ENCODE data around the gene PGA4. TPM values are rescaled to one million over a fixed set of nuclear protein-coding genes. Genes with fewer than 3 reads are reported as not detected.

The PGA4 gene
- total RNA-seq, 1 donor from 2014 or later, result not detected

GRCh38 chr11:61264795-61265194 is 42.6 kb downstream of the PGA4 start:
- intact Hi-C loops (cut with micrococcal nuclease), result no loop called here
- DNase-seq (ENCODE audit: low spot score), result no peak
- Mint-ChIP-seq H3K36me3 (ENCODE audit: low read depth) (no peaks in the 10 kb centered on the region), H3K9me3 (no peaks in the 10 kb centered on the region), H3K4me1 (ENCODE audit: low read depth) (no peaks in the 10 kb centered on the region), H3K27ac (no peak overlapping the region), H3K4me3 (ENCODE audit: low read depth) (no peak overlapping the region), H3K27me3 (ENCODE audit: low read depth) (no peaks in the 10 kb centered on the region)

DNA sequence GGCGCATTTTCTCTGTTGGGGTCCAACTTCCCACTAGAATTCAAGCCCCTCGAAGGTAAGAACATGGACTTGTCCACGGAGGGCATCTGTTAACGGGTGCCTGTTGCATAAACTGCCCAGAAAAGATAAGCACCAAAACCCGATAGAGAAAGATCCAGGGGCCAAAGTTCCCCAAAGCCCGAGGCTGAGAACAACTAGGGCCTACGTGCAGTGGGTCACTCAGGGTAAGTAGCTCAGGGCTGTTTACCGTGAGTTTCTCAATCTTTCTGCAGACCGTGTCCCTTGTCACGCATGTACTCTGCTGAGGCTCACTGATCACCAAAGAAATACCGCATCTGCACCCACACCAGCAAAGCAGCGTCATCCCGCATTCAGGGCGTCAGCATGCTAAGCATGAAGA is 43.2 kb downstream of the PGA4 start:
- DNase-seq (ENCODE audit: low spot score), result no peak
- H3K27ac Mint-ChIP-seq, result no peak overlapping the region
- H3K4me3 Mint-ChIP-seq (ENCODE audit: low read depth), result no peak overlapping the region
- no peaks in the 10 kb centered on the region for H3K36me3 Mint-ChIP-seq (ENCODE audit: low read depth)
- intact Hi-C loops (cut with micrococcal nuclease), result no loop called here
- H3K4me1 Mint-ChIP-seq (ENCODE audit: low read depth), result no peaks in the 10 kb centered on the region
- no peaks in the 10 kb centered on the region for H3K27me3 Mint-ChIP-seq (ENCODE audit: low read depth)
- no peaks in the 10 kb centered on the region for H3K9me3 Mint-ChIP-seq

GRCh38 chr11:61266602-61267001 is 44.5 kb downstream of the PGA4 start:
- no peak overlapping the region for H3K27ac Mint-ChIP-seq
- H3K9me3 Mint-ChIP-seq, result no peaks in the 10 kb centered on the region
- H3K4me3 Mint-ChIP-seq (ENCODE audit: low read depth), result no peak overlapping the region
- H3K27me3 Mint-ChIP-seq (ENCODE audit: low read depth), result no peaks in the 10 kb centered on the region
- H3K4me1 Mint-ChIP-seq (ENCODE audit: low read depth), result no peaks in the 10 kb centered on the region
- H3K36me3 Mint-ChIP-seq (ENCODE audit: low read depth), result no peaks in the 10 kb centered on the region
- intact Hi-C loops (cut with micrococcal nuclease), result no loop called here
- DNase-seq (ENCODE audit: low spot score), result no peak

DNA sequence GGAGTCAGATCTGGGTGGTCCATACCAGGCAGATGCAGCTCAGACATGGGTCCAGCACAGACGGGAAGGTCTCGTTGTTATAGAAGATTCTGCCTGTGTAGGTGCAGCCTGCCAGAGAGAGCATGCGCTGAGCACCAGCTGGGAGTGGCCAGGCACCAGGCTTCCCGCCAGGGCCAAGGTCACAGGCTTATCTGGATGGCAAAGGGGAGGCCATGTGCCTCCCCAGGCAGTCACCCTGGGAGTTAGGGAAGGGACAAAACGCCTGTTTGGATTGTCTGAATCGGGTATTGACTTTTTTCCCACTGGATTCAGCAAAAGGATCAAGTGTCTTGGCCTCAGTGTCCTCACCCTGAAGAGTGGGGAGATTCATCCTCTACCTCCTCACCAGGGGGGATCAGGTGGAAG is 45.3 kb downstream of the PGA4 start:
- intact Hi-C loops (cut with micrococcal nuclease), result no loop called here
- H3K36me3 Mint-ChIP-seq (ENCODE audit: low read depth), result no peaks in the 10 kb centered on the region
- H3K4me3 Mint-ChIP-seq (ENCODE audit: low read depth), result no peak overlapping the region
- H3K9me3 Mint-ChIP-seq, result no peaks in the 10 kb centered on the region
- no peaks in the 10 kb centered on the region for H3K4me1 Mint-ChIP-seq (ENCODE audit: low read depth)
- no peak overlapping the region for H3K27ac Mint-ChIP-seq
- DNase-seq (ENCODE audit: low spot score), result no peak
- H3K27me3 Mint-ChIP-seq (ENCODE audit: low read depth), result no peaks in the 10 kb centered on the region

- H3K36me3 Mint-ChIP-seq (ENCODE audit: low read depth), result no peaks in the 10 kb centered on the region
- no peaks in the 10 kb centered on the region for H3K4me1 Mint-ChIP-seq (ENCODE audit: low read depth)
- intact Hi-C loops (cut with micrococcal nuclease), result no loop called here
- H3K9me3 Mint-ChIP-seq, result no peaks in the 10 kb centered on the region
- H3K4me3 Mint-ChIP-seq (ENCODE audit: low read depth), result no peak overlapping the region
- DNase-seq (ENCODE audit: low spot score), result no peak
- H3K27ac Mint-ChIP-seq, result no peak overlapping the region
- no peaks in the 10 kb centered on the region for H3K27me3 Mint-ChIP-seq (ENCODE audit: low read depth)
Measured at GRCh38 chr11:61268588-61269250, 46.6 kb downstream of the PGA4 start.

DNA sequence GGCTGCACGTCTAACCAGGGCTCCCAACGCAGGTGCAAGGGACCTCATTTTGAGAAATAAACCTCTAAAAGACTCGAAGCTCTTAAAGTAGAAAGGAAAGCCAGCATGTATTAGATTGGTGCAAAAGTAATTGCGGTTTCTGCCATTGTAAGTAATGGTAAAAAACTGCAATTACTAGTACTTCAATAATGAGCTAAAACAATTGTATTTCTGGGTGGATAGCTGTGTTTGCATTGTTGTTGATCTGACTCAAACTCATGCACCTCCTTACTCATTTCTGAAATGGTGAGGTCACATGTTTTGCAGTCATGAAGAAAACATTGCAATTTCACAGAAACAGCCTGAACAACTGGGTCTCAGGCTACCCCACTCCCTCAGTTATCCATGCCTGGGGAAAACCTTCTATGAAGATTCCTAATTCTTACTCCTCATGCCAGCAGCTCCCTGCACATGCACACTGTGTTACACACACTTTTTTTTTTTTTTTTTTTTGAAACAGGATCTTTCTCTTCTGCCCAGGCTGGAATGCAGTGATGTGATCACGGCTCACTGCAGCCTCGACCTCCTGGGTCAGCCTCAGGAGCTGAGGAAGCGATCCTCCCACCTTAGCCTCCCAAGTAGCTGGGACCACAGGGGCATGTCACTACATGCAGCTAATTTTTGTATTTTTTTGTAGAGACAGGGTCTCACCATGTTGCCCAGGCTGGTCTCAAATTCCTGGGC is 48.4 kb downstream of the PGA4 start:
- Mint-ChIP-seq H3K4me1 (ENCODE audit: low read depth) (no peaks in the 10 kb centered on the region), H3K27ac (no peak overlapping the region), H3K4me3 (ENCODE audit: low read depth) (no peak overlapping the region), H3K36me3 (ENCODE audit: low read depth) (no peaks in the 10 kb centered on the region), H3K9me3 (no peaks in the 10 kb centered on the region), H3K27me3 (ENCODE audit: low read depth) (no peaks in the 10 kb centered on the region)
- intact Hi-C loops (cut with micrococcal nuclease), result no loop called here
- no peak for DNase-seq (ENCODE audit: low spot score)

- Mint-ChIP-seq H3K27ac (no peak overlapping the region), H3K36me3 (ENCODE audit: low read depth) (no peaks in the 10 kb centered on the region), H3K27me3 (ENCODE audit: low read depth) (no peaks in the 10 kb centered on the region), H3K9me3 (no peaks in the 10 kb centered on the region), H3K4me3 (ENCODE audit: low read depth) (no peak overlapping the region), H3K4me1 (ENCODE audit: low read depth) (no peaks in the 10 kb centered on the region)
- DNase-seq (ENCODE audit: low spot score), result no peak
- intact Hi-C loops (cut with micrococcal nuclease), result no loop called here
Measured at GRCh38 chr11:61272731-61273130, 50.6 kb downstream of the PGA4 start.

GRCh38 chr11:61273178-61274078 is 51.3 kb downstream of the PGA4 start:
- no peak overlapping the region for H3K27ac Mint-ChIP-seq
- H3K4me1 Mint-ChIP-seq (ENCODE audit: low read depth), result no peaks in the 10 kb centered on the region
- H3K27me3 Mint-ChIP-seq (ENCODE audit: low read depth), result no peaks in the 10 kb centered on the region
- no peak for DNase-seq (ENCODE audit: low spot score)
- no peaks in the 10 kb centered on the region for H3K36me3 Mint-ChIP-seq (ENCODE audit: low read depth)
- intact Hi-C loops (cut with micrococcal nuclease), result no loop called here
- H3K4me3 Mint-ChIP-seq (ENCODE audit: low read depth), result no peak overlapping the region
- no peaks in the 10 kb centered on the region for H3K9me3 Mint-ChIP-seq

DNA sequence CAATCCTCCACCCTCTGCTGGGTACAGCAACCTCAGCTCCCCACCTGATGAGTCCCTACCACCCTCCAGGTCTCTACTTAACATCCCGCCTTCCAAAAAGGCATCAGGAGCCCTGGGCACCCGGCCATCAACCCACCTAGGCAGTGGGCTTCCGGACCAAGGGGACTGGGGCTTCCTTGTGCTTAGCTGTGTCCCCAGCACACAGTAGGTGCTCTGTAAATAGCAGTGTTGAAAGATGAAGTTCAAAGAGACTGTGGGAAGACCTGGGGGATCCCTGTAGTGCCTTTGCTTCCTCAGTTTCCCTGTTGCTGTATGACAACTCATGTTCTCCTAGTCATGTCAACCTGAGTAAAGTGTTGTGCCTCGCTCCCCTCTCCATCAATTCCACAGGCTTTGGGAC is 51.9 kb downstream of the PGA4 start:
- no peak for DNase-seq (ENCODE audit: low spot score)
- intact Hi-C loops (cut with micrococcal nuclease), result no loop called here
- Mint-ChIP-seq H3K36me3 (ENCODE audit: low read depth) (no peaks in the 10 kb centered on the region), H3K9me3 (no peaks in the 10 kb centered on the region), H3K27me3 (ENCODE audit: low read depth) (no peaks in the 10 kb centered on the region), H3K4me3 (ENCODE audit: low read depth) (no peak overlapping the region), H3K4me1 (ENCODE audit: low read depth) (no peaks in the 10 kb centered on the region), H3K27ac (no peak overlapping the region)

GRCh38 chr11:61275191-61275590 is 53.0 kb downstream of the PGA4 start:
- Mint-ChIP-seq H3K27ac (no peak overlapping the region), H3K36me3 (ENCODE audit: low read depth) (no peaks in the 10 kb centered on the region), H3K4me3 (ENCODE audit: low read depth) (no peak overlapping the region), H3K4me1 (ENCODE audit: low read depth) (no peaks in the 10 kb centered on the region), H3K9me3 (no peaks in the 10 kb centered on the region), H3K27me3 (ENCODE audit: low read depth) (no peaks in the 10 kb centered on the region)
- intact Hi-C loops (cut with micrococcal nuclease), result no loop called here
- no peak for DNase-seq (ENCODE audit: low spot score)

- intact Hi-C loops (cut with micrococcal nuclease), result no loop called here
- no peak for DNase-seq (ENCODE audit: low spot score)
- no peaks in the 10 kb centered on the region for H3K9me3 Mint-ChIP-seq
- no peaks in the 10 kb centered on the region for H3K36me3 Mint-ChIP-seq (ENCODE audit: low read depth)
- no peaks in the 10 kb centered on the region for H3K27me3 Mint-ChIP-seq (ENCODE audit: low read depth)
- no peak overlapping the region for H3K27ac Mint-ChIP-seq
- H3K4me3 Mint-ChIP-seq (ENCODE audit: low read depth), result no peak overlapping the region
- no peaks in the 10 kb centered on the region for H3K4me1 Mint-ChIP-seq (ENCODE audit: low read depth)
Measured at GRCh38 chr11:61277186-61278000, 55.2 kb downstream of the PGA4 start.

GRCh38 chr11:61278001-61278470 is 55.9 kb downstream of the PGA4 start:
- Mint-ChIP-seq H3K27ac (no peak overlapping the region), H3K36me3 (ENCODE audit: low read depth) (no peaks in the 10 kb centered on the region), H3K4me3 (ENCODE audit: low read depth) (no peak overlapping the region), H3K9me3 (no peaks in the 10 kb centered on the region), H3K4me1 (ENCODE audit: low read depth) (no peaks in the 10 kb centered on the region), H3K27me3 (ENCODE audit: low read depth) (no peaks in the 10 kb centered on the region)
- DNase-seq (ENCODE audit: low spot score), result no peak
- intact Hi-C loops (cut with micrococcal nuclease), result no loop called here

All from activated T-helper 2 cell treated with anti-CD3 and anti-CD28 coated beads, Interferon-gamma antibody, Interleukin-2, Interleukin-4, amounts not matched to agents 10 μg/mL and 5 μg/mL and 100 μg/mL, durations not matched to agents 14 hours and 24 hours and 36 hours (primary cell).